Nucleus accumbens (tissue), 56 donors: ENCODE results near the gene NDUFS8.
"Not testable (repeated sequence)": the region's sequence is repeated elsewhere in the genome, so short reads cannot be mapped to it uniquely, and the experiment has no call there.

ENCODE experiments used
- DNase-seq, 56 donors: peaks; one replicate each; lab custom pipeline; 2025; lab: John Stamatoyannopoulos, UW

Gene NDUFS8

GRCh38 chr11:68030318-68031143 lies at the start of gene NDUFS8:
TSS of gene NDUFS8 (plus strand) at chr11:68030681. CDS start at chr11:68032152, 1,471 bp downstream.
- DNase-seq = peak; percentile 84 to 99 (median 96)

- DNase-seq = not testable (repeated sequence)
Observed at GRCh38 chr11:67981226-67981625, 49.3 kb upstream of the NDUFS8 start.

GRCh38 chr11:67982255-67982857 lies 48.1 kb upstream of the NDUFS8 start:
- DNase-seq = not testable (repeated sequence)

GRCh38 chr11:67983951-67984350 lies 46.5 kb upstream of the NDUFS8 start:
- no peak for DNase-seq

DNA sequence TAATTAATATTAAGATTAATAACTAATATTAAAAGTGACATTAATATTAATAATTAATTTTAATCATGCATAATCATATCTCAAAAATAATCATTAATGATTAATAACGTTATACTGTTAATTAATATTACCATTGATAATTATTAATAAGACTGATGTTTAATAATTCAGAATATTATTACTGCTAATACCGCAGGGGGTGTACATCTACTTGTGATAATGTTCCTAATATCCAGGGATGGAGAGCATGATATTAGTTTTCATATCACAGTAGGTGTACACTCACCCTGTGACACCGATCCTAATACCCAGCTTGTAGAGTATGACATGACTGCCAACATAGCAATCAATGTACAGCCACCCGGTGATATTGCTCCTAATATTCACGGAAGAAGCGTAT lies 45.2 kb upstream of the NDUFS8 start:
- not testable (repeated sequence) for DNase-seq

GRCh38 chr11:67990546-67991346 lies 39.7 kb upstream of the NDUFS8 start:
- DNase-seq = not testable (repeated sequence)

DNA sequence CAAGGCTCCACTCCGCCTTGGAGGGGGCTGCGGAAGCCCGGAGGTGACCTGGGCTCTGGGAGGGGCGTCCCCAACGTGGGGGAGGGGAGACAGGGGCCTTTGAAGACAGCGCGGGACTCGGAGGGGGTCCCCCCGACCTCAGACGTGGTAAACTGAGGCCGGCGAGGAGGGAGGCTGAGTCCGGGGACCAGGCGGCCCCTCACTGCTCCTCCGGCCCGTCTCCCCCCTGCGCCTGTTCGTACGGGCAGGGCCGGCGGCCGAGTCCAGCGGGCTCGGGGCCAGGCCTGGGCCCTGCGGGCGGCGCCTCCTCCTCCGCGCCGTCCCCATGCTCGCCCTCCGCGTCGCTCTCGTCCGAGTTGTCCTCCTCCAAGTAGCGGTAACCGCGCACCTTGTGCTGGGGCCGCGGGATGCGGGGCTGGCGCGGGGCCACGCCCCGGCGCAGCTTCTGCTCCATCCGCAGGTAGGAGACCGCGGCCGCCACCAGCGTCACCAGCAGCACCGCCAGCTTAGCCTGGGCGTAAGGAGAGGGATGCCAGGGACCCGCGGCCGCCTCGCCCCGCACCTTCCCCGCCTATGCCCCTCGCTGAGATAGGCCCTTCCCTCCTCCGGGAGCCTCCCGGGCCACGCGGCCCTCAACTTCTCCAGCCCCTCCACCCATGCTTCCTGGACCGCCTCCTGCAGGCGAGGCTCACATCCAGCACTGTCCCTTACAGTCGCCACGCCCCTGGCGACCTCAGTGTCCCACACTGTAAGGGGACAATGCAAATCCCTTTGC lies 38.9 kb upstream of the NDUFS8 start:
- DNase-seq = not testable (repeated sequence)

DNA sequence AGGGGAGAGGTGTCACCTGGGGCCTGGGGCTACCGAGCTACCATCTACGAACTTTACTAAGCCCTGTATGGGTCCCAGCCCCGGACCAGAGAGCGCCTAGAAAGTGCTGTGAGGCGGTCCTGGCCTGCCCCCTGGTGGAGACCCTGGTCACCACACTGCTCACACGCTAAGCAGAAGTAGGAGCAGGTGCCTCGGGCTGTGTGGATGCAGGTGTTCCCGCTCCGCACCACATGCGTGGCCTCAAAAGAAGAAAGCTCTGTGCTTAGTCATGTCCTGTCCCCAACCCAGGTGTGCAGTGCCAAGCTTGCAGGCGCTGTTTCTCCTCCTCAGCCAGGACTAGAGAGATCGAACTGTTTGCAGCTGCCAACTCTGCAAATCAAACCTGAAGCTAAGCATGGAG lies 36.7 kb upstream of the NDUFS8 start:
- DNase-seq = peak in 3 of 56 donors; percentile 24 to 36 (median 29)

GRCh38 chr11:67994387-67994786 lies 36.1 kb upstream of the NDUFS8 start:
- not testable (repeated sequence) for DNase-seq

DNA sequence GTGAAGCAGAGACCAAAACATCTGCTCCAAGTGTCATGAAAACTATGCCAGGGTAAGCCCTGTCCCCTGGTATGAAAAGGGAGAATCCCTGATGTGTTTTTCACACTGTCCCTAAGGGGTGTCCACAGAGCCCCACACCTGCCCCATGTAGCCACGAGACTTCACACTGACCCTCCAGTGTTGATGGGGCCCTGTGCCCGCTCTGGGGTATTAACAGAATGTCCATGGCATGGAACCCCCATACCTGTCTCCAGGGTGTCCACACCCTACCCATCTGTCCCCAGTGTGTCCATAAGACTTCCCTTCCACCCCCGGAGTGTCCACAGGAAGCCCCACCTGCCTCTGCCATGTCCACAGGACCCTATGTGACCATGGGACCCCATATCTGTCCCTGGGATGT lies 35.4 kb upstream of the NDUFS8 start:
- DNase-seq = not testable (repeated sequence)

DNA sequence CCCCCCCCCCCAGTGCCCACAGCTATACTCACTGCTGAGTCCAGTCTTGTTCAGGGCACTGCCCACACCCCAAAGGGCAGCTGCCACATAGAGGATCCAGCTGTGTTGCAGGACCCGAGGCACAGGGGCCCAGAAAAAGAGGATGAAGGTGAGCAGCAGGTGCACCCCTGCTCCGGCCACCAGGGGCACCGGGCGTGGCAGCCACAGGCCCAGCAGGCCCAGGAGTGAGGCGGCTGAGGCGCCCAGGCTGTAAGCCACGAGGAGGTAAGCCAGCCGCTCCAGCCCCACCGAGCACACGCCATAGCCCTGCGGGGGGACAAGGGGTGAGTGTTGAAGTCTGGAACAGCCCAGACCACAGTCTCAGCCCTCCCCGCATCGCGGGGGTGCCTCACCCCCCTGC lies 34.9 kb upstream of the NDUFS8 start:
- not testable (repeated sequence) for DNase-seq

GRCh38 chr11:67996051-67996450 lies 34.4 kb upstream of the NDUFS8 start:
- DNase-seq = no peak

- DNase-seq = no peak
Observed at GRCh38 chr11:67996622-67997474, 33.6 kb upstream of the NDUFS8 start.

GRCh38 chr11:67997475-67997921 lies 33.0 kb upstream of the NDUFS8 start:
- no peak for DNase-seq

GRCh38 chr11:67998150-67999045 lies 32.1 kb upstream of the NDUFS8 start:
- DNase-seq = no peak

DNA sequence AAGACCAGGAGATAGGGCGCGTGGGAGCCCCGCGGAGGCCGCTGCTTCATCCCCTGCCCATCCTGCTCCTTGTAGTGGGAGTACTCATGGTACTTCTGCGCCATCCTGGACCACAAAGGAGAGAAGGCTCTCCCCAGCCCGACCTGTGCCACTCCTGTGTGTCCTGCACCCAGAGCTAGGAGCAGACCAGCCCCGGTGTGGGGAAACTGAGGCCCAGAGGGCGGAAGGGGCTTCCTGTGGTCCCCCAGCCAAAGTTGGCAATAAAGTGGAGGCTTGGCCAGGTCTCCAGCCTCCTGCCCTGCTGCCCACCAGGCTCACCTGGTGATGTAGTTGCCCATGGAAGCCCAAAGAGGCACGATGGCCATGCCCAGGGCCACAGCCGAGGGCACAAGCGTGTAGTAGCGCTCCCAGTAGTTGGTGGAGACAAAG lies 31.3 kb upstream of the NDUFS8 start:
- DNase-seq = no peak

DNA sequence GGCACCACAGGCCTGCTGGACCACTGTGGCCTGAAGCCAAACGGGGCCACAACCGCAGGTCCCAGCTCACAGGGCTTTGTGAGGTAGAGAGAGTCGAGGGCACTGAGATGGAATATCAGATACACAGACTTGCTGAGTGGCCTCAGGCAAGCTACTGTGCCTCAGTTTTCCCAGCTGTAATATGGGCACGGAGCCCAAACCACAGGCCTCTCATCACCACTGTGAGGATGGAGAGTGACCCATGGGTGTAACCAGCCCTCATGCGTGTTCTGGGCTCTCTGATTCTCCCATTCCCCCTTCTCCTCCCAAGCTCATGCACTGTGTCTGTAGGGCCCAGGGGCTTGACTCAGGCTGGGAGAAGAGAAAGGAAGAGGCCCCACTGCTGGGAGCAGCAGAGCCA lies 30.8 kb upstream of the NDUFS8 start:
- no peak for DNase-seq

- DNase-seq = no peak
Observed at GRCh38 chr11:68002575-68002937, 27.9 kb upstream of the NDUFS8 start.
